Upper lobe of left lung (tissue), 6 donors: Measurements from ENCODE around the gene PLIN3. TPM values are rescaled to one million over a fixed set of nuclear protein-coding genes. Genes with fewer than 3 reads are reported as not detected.

Experiments used
- ATAC-seq, 2 donors: fragments of 200-7000 bp; cut with Tn5 transposase; one replicate each; pipeline ENCODE4 v1.9.1; 2022; ENCODE audit warnings: mild to moderate bottlenecking in 2 of 2, moderate library complexity in 2 of 2; ENCODE audit not compliant: low FRiP score in 2 of 2
- DNase-seq, 2 donors: peaks; one replicate each; pipeline ENCODE4 v3.0.0-alpha.2; 2019 to 2020
- H3K27ac ChIP-seq, 4 donors: fragments of 200-600 bp; sonication (generic); one replicate each; pipeline ENCODE4 v1.5.1; 2016 to 2019
- H3K27me3 ChIP-seq, 4 donors: fragments of 200-600 bp; sonication (generic); one replicate each; pipeline ENCODE4 v1.5.1; 2017 to 2019
- H3K36me3 ChIP-seq, 4 donors: fragments of 200-600 bp; sonication (generic); one replicate each; pipeline ENCODE4 v1.5.1; 2016 to 2019
- H3K4me1 ChIP-seq, 4 donors: fragments of 200-600 bp; sonication (generic); one replicate each; pipeline ENCODE4 v1.5.1; 2018 to 2019
- H3K4me3 ChIP-seq, 4 donors: fragments of 200-600 bp; sonication (generic); one replicate each; pipeline ENCODE4 v1.5.1; 2017 to 2019; ENCODE audit warnings: mild to moderate bottlenecking in 2 of 4, moderate library complexity in 1 of 4
- H3K9me3 ChIP-seq, 4 donors: fragments of 200-600 bp; sonication (generic); one replicate each; pipeline ENCODE4 v1.5.1; 2018 to 2019
- EP300 ChIP-seq, 4 donors: sonication (generic); formaldehyde crosslinking; IDR thresholded peaks; one replicate each; pipeline ENCODE4 v1.5.1; 2017; ENCODE audit warnings: antibody characterized with exemption in 4 of 4, control low read depth in 2 of 4
- POLR2A ChIP-seq, 4 donors: fragments of 450-650 bp; IDR thresholded peaks; one replicate each; pipeline ENCODE4 v1.5.1; 2016 to 2017; ENCODE audit warnings: antibody characterized with exemption in 4 of 4, mild to moderate bottlenecking in 2 of 4
- POLR2AphosphoS5 ChIP-seq, 2 donors: sonication (generic); formaldehyde crosslinking; IDR thresholded peaks; one replicate each; pipeline ENCODE4 v1.5.1; 2017; ENCODE audit warnings: antibody characterized with exemption in 2 of 2
- WGBS, 2 donors: methylation state at CpG; one replicate each; pipeline ENCODE4 v1.1.5; 2017 to 2018; 5-methylcytosine and 5-hydroxymethylcytosine counted together
- total RNA-seq, 6 donors: library from RNA; depleted of rRNA in 4 of 6; stranded (reverse); fragments of >200 nt in 4 of 6; gene quantifications; one replicate each; pipeline versions ENCODE4 v1.1.0 to v1.2.1, GENCODE V29; 2016 to 2021
- TF ChIP-seq, protein P1 (sequence below), 6 experiments: fragments of 450-650 bp in 4 of 6; fragments of 200-600 bp in 2 of 6; sonication (generic) in 2 of 6; IDR thresholded peaks; one replicate each; pipeline ENCODE4 v1.5.1; 2016 to 2019; ENCODE audit warnings: antibody characterized with exemption in 6 of 6
- donor health status: DM: no; HTN: no; CAD: no; lungs with moderate emphysema.
- donor health status: DM: no; HTN: yes; CAD: no; lungs with severe emphysema.

The PLIN3 gene
- total RNA-seq, 6 donors from 2014 or later, result 29.3 to 55.1 (median 38.4) TPM

DNA sequence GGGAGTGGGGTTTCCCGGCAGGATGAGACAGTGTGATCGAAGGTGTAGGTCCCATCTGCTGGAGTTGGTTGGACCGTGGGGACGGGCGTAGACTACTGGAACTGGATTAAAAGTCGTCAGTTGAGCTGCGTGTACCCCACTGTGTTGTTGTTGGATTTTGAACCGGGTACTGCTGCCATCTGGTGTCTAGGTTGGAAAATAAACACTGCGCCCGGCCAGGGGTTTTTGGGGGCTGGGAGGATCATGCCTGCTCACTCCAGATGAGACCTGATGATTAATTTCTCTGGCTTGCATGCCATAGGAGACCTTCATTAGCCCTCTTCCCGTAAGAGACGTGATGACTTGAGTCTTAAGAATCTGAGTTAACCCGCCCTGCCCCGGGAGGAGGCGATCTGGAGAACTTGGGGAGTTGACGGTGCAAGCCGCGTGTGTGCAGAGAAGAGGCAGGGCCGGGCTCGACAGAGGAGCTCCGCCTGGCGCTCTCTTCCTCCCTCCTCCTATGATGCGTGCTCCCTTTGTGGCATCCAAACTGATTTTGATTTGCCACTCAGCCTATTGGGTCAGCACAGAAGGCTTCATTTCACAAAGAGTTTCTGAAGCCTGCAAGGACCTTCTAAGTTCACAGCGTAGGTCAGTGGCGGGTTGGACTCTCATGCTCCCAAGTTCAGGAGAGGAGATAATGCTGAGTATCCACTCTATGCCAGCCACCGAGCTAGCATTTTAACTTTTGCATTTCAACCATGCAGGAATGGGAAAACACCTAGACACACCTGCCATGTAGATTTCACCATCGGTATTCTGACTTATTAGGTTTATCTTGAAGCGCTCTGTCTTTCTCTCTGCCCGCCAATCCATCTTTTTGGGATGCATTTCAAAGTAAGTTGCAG lies 44.6 kb upstream of the PLIN3 start:
- Histone ChIP-seq H3K27ac (no peak overlapping the region), H3K9me3 (no peaks in the 10 kb centered on the region), H3K4me1 (peaks cover 21 to 51% (median 27%) of the 10 kb centered on the region in 4 donors), H3K36me3 (no peaks in the 10 kb centered on the region), H3K4me3 (peak overlapping the region in 2 of 4 donors; percentile 87 to 97), H3K27me3 (peaks cover 0 to 7% (median 2%) of the 10 kb centered on the region in 4 donors)
- ATAC-seq, result peak; percentile 72 to 76
- WGBS, 2 donors, result 28 to 34% methylated on average over 19 to 29 of the region's 29 CpGs
- no peak for TF ChIP-seq POLR2A (IDR thresholded peaks at IDR 0.05)
- TF ChIP-seq POLR2AphosphoS5 (IDR thresholded peaks at IDR 0.05), result no peak
- TF ChIP-seq EP300 (IDR thresholded peaks at IDR 0.05), result peak in 1 of 4 donors; percentile 36
- TF ChIP-seq, protein P1, sequence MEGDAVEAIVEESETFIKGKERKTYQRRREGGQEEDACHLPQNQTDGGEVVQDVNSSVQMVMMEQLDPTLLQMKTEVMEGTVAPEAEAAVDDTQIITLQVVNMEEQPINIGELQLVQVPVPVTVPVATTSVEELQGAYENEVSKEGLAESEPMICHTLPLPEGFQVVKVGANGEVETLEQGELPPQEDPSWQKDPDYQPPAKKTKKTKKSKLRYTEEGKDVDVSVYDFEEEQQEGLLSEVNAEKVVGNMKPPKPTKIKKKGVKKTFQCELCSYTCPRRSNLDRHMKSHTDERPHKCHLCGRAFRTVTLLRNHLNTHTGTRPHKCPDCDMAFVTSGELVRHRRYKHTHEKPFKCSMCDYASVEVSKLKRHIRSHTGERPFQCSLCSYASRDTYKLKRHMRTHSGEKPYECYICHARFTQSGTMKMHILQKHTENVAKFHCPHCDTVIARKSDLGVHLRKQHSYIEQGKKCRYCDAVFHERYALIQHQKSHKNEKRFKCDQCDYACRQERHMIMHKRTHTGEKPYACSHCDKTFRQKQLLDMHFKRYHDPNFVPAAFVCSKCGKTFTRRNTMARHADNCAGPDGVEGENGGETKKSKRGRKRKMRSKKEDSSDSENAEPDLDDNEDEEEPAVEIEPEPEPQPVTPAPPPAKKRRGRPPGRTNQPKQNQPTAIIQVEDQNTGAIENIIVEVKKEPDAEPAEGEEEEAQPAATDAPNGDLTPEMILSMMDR (IDR thresholded peaks at IDR 0.05), result peak in 5 of 6 experiments; percentile 54 to 64 (median 56)
- DNase-seq, result peak in 1 of 2 donors; percentile 41

DNA sequence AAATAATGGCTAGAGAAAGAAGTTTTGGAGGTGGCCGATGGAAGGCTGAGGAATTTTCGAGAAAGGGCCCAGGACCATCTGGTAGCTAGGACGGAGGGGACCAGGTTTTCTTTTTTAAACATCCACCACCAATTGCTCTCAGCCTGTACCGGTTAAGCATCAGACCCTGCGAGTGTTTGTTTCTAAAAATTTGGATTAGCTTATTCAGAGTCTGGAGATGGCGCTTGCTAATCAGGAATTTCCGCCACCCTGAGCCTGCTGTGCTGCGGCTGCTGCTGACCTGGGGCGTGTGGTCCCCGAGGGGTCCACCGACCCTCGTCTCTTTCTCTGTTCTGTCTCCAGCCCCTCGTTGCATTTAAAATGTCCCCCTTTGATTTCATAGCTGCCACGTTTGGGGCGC lies 43.8 kb upstream of the PLIN3 start:
- Histone ChIP-seq H3K4me3 (peak overlapping the region in 3 of 4 donors; percentile 55 to 97 (median 87)), H3K27ac (no peak overlapping the region), H3K9me3 (no peaks in the 10 kb centered on the region), H3K27me3 (peaks cover 0 to 7% (median 2%) of the 10 kb centered on the region in 4 donors), H3K36me3 (no peaks in the 10 kb centered on the region), H3K4me1 (peaks cover 21 to 51% (median 27%) of the 10 kb centered on the region in 4 donors)
- no peak for ATAC-seq
- no peak for TF ChIP-seq EP300 (IDR thresholded peaks at IDR 0.05)
- TF ChIP-seq, protein P1 (IDR thresholded peaks at IDR 0.05), result no peak
- TF ChIP-seq POLR2A (IDR thresholded peaks at IDR 0.05), result no peak
- TF ChIP-seq POLR2AphosphoS5 (IDR thresholded peaks at IDR 0.05), result no peak
- no peak for DNase-seq
- WGBS, 2 donors, result 44 to 47% methylated on average over 15 of the region's 15 CpGs

DNA sequence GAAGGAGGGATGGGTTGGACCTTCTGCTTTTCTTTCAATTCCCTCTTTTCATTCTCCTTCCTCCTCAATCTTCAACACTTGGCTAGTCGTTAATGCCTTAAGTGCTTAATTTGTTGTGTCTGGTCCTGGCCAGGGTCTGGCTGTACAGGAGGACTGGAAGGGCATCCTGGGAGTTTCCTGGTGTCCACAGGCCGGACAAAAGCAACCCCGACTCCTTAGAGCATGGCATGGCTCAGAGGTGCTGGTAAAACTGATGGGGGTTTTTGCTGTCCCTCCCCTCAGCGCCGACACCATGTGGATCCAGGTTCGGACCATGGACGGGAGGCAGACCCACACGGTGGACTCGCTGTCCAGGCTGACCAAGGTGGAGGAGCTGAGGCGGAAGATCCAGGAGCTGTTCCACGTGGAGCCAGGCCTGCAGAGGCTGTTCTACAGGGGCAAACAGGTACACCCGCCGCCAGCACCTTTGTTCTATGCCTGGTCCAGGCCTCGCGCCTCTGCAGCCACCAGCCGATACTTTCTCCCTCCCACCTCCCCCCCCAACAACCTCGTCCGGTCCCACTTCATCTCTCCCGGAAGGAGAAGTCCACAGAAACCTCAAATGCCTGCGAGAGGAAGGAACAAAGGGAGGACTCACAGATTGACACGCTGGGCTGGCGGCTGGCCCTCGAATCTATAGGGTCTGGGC lies 43.3 kb upstream of the PLIN3 start:
- TF ChIP-seq POLR2A (IDR thresholded peaks at IDR 0.05) (no peak), EP300 (IDR thresholded peaks at IDR 0.05) (no peak), POLR2AphosphoS5 (IDR thresholded peaks at IDR 0.05) (no peak)
- TF ChIP-seq, protein P1 (IDR thresholded peaks at IDR 0.05), result no peak
- 18% methylated on average over 9 to 23 of the region's 23 CpGs for WGBS, 2 donors
- ATAC-seq (no peak), DNase-seq (peak in 1 of 2 donors; percentile 31)
- Histone ChIP-seq H3K4me3 (peak overlapping the region in 3 of 4 donors; percentile 55 to 97 (median 87)), H3K4me1 (peaks cover 21 to 45% (median 27%) of the 10 kb centered on the region in 4 donors), H3K27ac (peak overlapping the region in 2 of 4 donors; percentile 19 to 63), H3K27me3 (peaks cover 0 to 7% (median 2%) of the 10 kb centered on the region in 4 donors), H3K9me3 (no peaks in the 10 kb centered on the region), H3K36me3 (no peaks in the 10 kb centered on the region)

DNA sequence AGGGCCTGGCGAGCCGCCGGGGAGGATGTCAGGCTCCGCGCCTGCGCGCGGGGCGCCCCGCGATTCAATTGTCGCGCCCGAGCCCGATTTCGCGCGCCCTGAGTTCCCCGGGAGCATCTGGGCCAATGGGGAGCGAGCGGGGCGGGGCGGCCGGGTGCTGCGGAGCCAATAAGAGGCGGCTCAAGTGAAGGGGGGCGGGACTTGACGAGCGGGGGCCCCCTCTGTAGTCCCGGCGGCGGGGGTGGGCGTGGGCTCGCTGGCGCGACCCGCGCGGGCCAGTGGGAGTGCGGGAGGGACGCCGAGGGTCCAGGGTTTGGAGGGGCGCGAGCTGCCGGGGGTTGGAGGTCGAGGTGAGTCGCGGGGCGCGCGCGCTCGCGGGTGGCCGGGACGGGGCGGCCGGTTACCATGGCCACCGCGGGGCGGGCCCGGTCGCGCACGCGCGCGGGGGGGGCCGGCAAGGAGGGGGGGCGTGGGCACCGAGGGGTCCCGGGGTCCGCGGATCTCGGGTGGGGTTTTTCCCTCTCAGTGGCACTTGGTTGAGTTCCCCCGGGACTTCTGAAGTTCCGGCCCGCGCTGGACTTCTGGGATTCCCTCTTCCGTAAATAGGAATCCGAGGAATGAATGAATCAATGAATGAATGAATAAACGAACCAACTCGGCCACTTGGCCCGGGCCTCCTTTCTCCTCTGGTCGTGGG lies 42.6 kb upstream of the PLIN3 start:
- Histone ChIP-seq H3K4me1 (peaks cover 21 to 40% (median 27%) of the 10 kb centered on the region in 4 donors), H3K9me3 (no peaks in the 10 kb centered on the region), H3K36me3 (no peaks in the 10 kb centered on the region), H3K27ac (peak overlapping the region in 2 of 4 donors; percentile 19 to 63), H3K4me3 (peak overlapping the region; percentile 55 to 97 (median 71)), H3K27me3 (peaks cover 0 to 7% (median 2%) of the 10 kb centered on the region in 4 donors)
- DNase-seq, result peak; percentile 95 to 99
- peak; percentile 86 to 94 for ATAC-seq
- TF ChIP-seq POLR2A (IDR thresholded peaks at IDR 0.05), result no peak
- no peak for TF ChIP-seq EP300 (IDR thresholded peaks at IDR 0.05)
- TF ChIP-seq, protein P1 (IDR thresholded peaks at IDR 0.05), result no peak
- TF ChIP-seq POLR2AphosphoS5 (IDR thresholded peaks at IDR 0.05), result no peak
- WGBS, 2 donors, result 0 to 2% methylated on average over 24 to 30 of the region's 85 CpGs
